HL-60 (cell line): Measurements from ENCODE around the gene KIAA1549.

Experiments
- DNase-seq, 2 experiments: peaks; one replicate each; pipeline ENCODE4 v3.0.0-alpha.2; 2010 to 2020; ENCODE audit warnings: low read depth in 1 of 2, low spot score in 1 of 2
- H3K27ac ChIP-seq: fragments of 250-450 bp; sonication (Bioruptor Pico); replicated peaks from 2 replicates; pipeline ENCODE4 v1.5.1; 2020; ENCODE audit warnings: mild to moderate bottlenecking, moderate library complexity
- H3K27me3 ChIP-seq: fragments of 250-450 bp; sonication (Bioruptor Pico); 2 replicates; pipeline ENCODE4 v1.5.1; 2021; ENCODE audit warnings: mild to moderate bottlenecking, moderate library complexity; ENCODE audit not compliant: insufficient read depth, poor library complexity, severe bottlenecking
- H3K4me3 ChIP-seq: replicated peaks from 2 replicates; pipeline ENCODE4 v1.5.1; 2011; ENCODE audit warnings: mild to moderate bottlenecking, control low read depth, low read length; ENCODE audit not compliant: insufficient read depth
- CTCF ChIP-seq: IDR thresholded peaks from one replicate; pipeline ENCODE4 v1.5.1; 2011; ENCODE audit warnings: low read length, control low read depth, inconsistent platforms; ENCODE audit not compliant: insufficient read depth
- GABPA ChIP-seq: IDR thresholded peaks from 2 replicates; pipeline ENCODE4 v1.6.1; 2012; ENCODE audit warnings: low read depth
- POLR2AphosphoS5 ChIP-seq: IDR thresholded peaks from 2 replicates; pipeline ENCODE4 v1.6.1; 2012; ENCODE audit warnings: low read depth
- REST ChIP-seq: IDR thresholded peaks from 2 replicates; pipeline ENCODE4 v1.6.1; 2012; ENCODE audit warnings: low read depth; ENCODE audit not compliant: insufficient replicate concordance
- SPI1 ChIP-seq: IDR thresholded peaks from 2 replicates; pipeline ENCODE4 v1.6.1; 2012; ENCODE audit warnings: low read depth, mild to moderate bottlenecking, borderline replicate concordance

KIAA1549 gene

GRCh38 chr7:138900035-138900828 is 81.0 kb downstream of the KIAA1549 start:
- H3K27me3 ChIP-seq: no peaks in the 10 kb centered on the region
- no peak for DNase-seq
- H3K27ac ChIP-seq: no peak overlapping the region
- no peak for TF ChIP-seq GABPA
- no peak for TF ChIP-seq SPI1
- TF ChIP-seq REST: no peak
- no peak for TF ChIP-seq POLR2AphosphoS5
- TF ChIP-seq CTCF: no peak
- no peak overlapping the region for H3K4me3 ChIP-seq

- no peak for DNase-seq
- Histone ChIP-seq H3K27ac (no peak overlapping the region), H3K4me3 (no peak overlapping the region), H3K27me3 (no peaks in the 10 kb centered on the region)
- TF ChIP-seq GABPA (no peak), SPI1 (no peak), POLR2AphosphoS5 (no peak), CTCF (no peak), REST (no peak)
Measured at GRCh38 chr7:138898802-138899201, 82.4 kb downstream of the KIAA1549 start.

GRCh38 chr7:138898255-138898654 is 82.9 kb downstream of the KIAA1549 start:
- Histone ChIP-seq H3K4me3 (no peak overlapping the region), H3K27me3 (no peaks in the 10 kb centered on the region), H3K27ac (no peak overlapping the region)
- no peak for DNase-seq
- no peak for TF ChIP-seq GABPA
- TF ChIP-seq SPI1: no peak
- TF ChIP-seq CTCF: no peak
- TF ChIP-seq POLR2AphosphoS5: no peak
- no peak for TF ChIP-seq REST
